HG03196 (cell line): ENCODE data around the gene PLCB1.
"Not testable (repeated sequence)": the region's sequence is repeated elsewhere in the genome, so short reads cannot be mapped to it uniquely, and the experiment has no call there.

Experiments
- ATAC-seq: cut with Tn5 transposase; IDR thresholded peaks from one replicate; pipeline ENCODE4 v1.9.1; 2021; ENCODE audit not compliant: unreplicated experiment

PLCB1 gene

GRCh38 chr20:8798505-8798904 is 666.4 kb downstream of the PLCB1 start:
- ATAC-seq: no peak

GRCh38 chr20:8800089-8800488 is 668.0 kb downstream of the PLCB1 start:
- no peak for ATAC-seq

- ATAC-seq: no peak
Observed at GRCh38 chr20:8801686-8802085, 669.6 kb downstream of the PLCB1 start.

DNA sequence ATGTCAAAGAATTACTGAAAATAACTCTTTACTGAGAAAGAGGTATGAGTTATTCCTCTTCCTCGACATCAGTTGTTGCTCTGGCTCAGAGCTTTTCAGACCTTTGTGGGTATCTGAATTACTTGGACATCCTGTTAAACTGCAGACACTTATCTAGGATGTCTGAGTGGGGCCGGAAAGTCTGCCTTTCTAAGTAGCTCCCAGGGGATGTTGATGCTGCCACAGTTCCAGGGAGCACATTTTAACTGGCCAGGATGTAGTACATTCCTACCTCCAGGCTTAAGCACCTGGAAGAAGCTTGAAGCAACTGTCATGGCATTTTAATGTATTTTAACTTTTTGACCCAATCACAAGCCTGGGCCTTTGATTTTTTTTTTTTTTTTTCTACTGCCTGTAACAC is 671.0 kb downstream of the PLCB1 start:
- no peak for ATAC-seq

DNA sequence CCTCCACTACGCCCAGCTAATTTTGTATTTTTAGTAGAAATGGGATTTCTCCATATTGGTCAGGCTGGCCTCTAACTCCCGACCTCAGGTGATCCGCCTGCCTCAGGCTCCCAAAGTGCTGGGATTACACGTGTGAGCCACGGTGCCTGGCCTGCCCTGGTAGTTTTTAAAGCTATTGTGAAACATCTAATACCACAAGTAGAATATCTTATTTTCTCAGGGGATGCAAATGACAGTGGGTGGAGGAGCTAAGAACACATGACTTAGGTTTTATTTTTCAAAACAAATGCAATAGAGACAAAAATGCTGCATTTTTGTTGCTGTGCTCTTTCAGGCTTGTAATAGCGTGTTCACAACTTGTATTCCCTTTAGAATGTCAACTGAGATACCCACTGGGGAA is 671.9 kb downstream of the PLCB1 start:
- no peak for ATAC-seq

- no peak for ATAC-seq
Observed at GRCh38 chr20:8805737-8806442, 673.8 kb downstream of the PLCB1 start.

DNA sequence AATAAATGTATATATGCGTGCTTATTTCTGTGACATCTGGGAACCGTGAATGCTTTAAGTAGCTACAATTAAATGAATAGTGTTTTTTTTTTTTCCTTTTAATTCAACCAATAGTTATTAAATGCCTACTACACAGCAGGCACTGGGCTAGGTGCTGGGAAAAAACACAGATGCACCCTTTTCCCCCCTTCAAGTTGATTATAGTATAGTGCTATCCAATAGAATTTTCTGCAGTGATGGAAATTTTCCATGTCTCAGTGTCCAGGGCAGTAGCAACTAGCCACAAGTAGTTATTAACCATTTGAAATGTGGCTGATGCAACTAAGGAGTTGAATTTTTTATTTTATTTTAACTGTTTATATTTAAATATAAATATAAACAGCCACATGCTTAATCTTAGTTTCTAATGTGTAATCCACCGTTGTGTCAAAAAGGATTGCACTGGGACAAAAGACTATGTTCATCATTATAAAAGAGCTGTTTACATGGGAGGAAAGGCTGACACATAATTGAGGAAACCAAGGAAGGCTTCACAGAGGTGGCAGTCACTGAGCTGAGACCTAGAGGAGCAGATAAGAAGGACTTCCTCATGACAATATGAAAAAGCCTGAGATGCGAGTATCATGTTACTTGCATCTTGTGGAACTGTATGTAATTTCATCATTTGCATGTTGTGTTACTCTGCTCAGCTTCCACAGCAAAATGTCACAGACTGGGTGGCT is 675.6 kb downstream of the PLCB1 start:
- no peak for ATAC-seq

GRCh38 chr20:8808202-8808535 is 676.1 kb downstream of the PLCB1 start:
- ATAC-seq: no peak

GRCh38 chr20:8809107-8809953 is 677.3 kb downstream of the PLCB1 start:
- ATAC-seq: no peak

- no peak for ATAC-seq
Observed at GRCh38 chr20:8811801-8812594, 679.9 kb downstream of the PLCB1 start.

GRCh38 chr20:8812817-8813216 is 680.8 kb downstream of the PLCB1 start:
- ATAC-seq: no peak

GRCh38 chr20:8815208-8815607 is 683.1 kb downstream of the PLCB1 start:
- no peak for ATAC-seq

- ATAC-seq: no peak
Observed at GRCh38 chr20:8829256-8829655, 697.2 kb downstream of the PLCB1 start.

DNA sequence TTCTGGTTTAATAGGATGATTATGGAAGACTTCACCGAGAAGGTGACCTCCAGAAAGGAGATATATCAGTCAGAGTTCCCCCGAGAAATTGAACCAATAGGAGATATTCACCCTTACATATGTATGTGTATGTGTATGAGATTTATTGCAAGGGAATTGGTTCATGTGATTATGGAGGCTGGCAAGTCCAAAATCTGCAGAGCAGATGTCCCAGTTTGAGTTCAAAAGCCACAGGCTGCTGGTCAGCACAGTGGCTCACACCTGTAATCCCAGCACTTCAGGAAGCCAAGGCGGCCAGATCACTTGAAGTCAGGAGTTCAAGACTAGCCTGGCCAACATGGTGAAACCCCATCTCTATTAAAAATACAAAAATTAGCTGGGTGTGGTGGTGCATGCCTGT is 702.2 kb downstream of the PLCB1 start:
- ATAC-seq: not testable (repeated sequence)

DNA sequence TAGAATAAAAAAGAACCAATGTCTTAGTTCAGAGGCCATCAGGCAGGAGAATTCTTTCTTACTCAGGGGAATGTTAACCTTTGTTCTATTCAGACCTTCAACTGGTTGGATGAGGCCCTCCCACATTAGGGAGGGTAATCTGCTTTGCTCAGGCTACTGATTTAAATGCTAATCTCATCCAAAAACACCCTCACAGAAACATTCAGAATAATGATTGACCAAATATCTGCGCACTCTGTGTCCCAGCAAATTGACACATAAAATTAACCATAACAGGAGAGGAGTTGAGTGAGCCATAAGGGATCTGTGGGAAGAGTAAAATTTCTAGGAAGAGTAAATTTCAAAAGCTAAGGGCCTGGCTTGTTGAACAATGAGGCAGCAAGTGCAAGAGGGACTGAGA is 702.8 kb downstream of the PLCB1 start:
- ATAC-seq: no peak

DNA sequence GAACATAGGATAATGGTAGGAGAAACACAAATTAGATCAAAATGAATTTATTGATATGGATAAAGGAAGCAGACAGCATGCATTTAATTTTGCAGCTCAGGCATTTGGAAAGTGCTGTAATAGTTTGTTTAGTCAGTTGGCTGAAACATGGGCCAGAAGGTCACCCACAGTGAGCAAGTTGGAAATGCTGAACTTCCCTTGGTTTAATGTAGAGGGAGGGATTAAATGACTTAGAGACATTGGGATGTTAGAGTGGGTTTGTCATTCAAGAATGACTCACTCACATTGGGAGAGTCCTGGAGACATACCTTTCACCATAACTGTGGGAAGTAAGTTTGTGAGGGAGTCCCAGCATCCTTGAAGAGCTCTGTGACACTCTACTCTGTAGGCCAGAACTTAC is 705.3 kb downstream of the PLCB1 start:
- ATAC-seq: no peak

DNA sequence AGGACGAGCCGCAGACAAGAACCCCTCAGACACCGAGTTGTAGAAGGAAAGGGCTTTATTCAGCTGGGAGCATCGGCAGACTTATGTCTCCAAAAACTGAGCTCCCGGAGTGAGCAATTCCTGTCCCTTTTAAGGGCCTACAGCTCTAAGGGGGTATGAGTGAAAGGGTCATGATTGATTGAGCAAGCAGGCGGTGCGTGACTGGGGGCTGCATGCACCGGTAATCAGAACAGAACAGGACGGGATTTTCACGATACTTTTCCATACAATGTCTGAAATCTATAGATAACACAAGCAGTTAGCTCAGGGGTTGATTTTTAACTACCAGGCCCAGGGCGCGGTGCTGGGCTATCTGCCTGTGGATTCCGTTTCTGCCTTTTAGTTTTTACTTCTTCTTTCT is 710.5 kb downstream of the PLCB1 start:
- no peak for ATAC-seq

GRCh38 chr20:8844179-8844578 is 712.1 kb downstream of the PLCB1 start:
- no peak for ATAC-seq

DNA sequence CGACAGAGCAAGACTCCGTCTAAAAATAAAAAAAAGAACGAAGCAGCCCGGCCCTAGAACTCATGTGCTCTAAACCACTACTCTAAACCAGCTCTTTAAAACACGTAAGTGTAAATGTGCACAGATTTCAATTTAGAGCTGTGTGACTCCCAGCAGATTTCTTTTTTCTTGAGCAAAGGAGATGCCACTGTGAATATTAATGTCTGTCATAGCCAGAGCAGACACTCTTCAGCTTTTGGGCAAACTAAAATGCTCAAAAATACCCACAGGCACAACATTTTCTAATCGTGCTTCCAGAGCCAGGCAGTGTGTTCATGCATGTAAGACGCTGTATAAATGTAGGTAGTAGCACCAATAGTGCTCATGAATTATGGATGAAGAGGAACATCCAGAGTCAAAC is 717.9 kb downstream of the PLCB1 start:
- ATAC-seq: no peak

DNA sequence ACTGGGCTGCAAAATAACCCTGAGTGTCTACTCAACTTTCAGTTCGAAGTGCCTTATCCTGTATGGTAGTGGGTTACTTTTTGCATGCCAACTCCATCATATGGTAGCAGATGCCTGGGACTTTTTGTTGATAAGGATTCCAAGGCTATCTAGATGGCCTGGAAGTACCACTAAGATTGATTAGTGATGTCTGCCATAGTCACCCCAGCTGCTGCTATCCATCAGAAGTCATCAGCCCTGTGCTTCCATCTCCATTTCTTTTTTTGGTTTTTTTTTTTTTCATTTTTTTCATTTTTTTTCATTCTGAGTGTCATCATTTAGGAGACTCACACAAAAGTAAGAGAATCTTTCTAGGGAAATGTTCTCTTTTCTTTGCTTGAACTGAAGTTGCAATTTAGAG is 719.4 kb downstream of the PLCB1 start:
- ATAC-seq: no peak

DNA sequence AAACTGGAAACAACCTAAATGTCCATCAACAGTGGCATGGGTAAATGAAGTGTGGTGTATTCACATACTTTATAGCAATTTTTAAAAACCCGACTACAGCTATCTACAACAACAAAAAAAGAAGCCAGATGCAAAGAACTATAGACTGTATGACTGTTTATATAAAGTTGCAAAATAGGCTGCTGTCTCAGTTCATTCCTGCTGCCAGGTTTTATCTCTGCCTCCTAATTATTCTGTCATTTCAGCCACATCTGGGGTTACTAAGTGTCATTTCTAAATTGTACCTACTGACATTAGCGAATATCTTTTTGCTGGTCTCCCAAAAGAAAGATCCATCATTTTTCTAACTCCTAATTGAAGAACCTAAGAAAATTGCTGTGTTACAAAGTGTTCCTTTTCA is 719.9 kb downstream of the PLCB1 start:
- not testable (repeated sequence) for ATAC-seq
